Neural cell (in vitro differentiated cells): ENCODE data around the gene QSOX2. TPM values are rescaled to one million over a fixed set of nuclear protein-coding genes. Genes with fewer than 3 reads are reported as not detected.

Source experiments
- H2AFZ ChIP-seq: fragments of 200-600, 300-800 bp; sonication (generic), shearing (Covaris generic); 2 replicates; pipeline ENCODE4 v1.6.0; 2014; ENCODE audit warnings: low read depth, mild to moderate bottlenecking, antibody characterized with exemption, low read length, moderate library complexity
- H3F3A ChIP-seq: fragments of 200-600 bp; shearing (Covaris generic); 2 replicates; pipeline ENCODE4 v1.6.1; 2016; ENCODE audit warnings: mild to moderate bottlenecking, moderate library complexity, mixed read lengths, antibody characterized with exemption, low read length; ENCODE audit not compliant: insufficient read depth, poor library complexity, severe bottlenecking
- H3K27ac ChIP-seq: fragments of 200-600, 300-800 bp; sonication (generic), shearing (Covaris generic); 2 replicates; pipeline ENCODE4 v1.5.1; 2014; ENCODE audit warnings: mild to moderate bottlenecking, low read length, moderate library complexity
- H3K27me3 ChIP-seq: fragments of 300-800, 200-600 bp; sonication (generic), shearing (Covaris generic); 2 replicates; pipeline ENCODE4 v1.6.0; 2014; ENCODE audit warnings: mild to moderate bottlenecking, low read depth, low read length, moderate library complexity; ENCODE audit not compliant: insufficient read depth
- H3K36me3 ChIP-seq: fragments of 300-800, 200-600 bp; sonication (generic), shearing (Covaris generic); 2 replicates; pipeline ENCODE4 v1.5.1; 2014; ENCODE audit warnings: mild to moderate bottlenecking, antibody characterized with exemption, low read length, moderate library complexity; ENCODE audit not compliant: insufficient read depth
- H3K4me2 ChIP-seq: fragments of 300-800, 200-600 bp; sonication (generic), shearing (Covaris generic); 2 replicates; pipeline ENCODE4 v1.6.0; 2014; ENCODE audit warnings: mild to moderate bottlenecking, low read length
- H3K4me3 ChIP-seq: fragments of 300-800, 200-600 bp; sonication (generic), shearing (Covaris generic); 2 replicates; pipeline ENCODE4 v1.5.1; 2014; ENCODE audit warnings: mild to moderate bottlenecking, low read length, moderate library complexity
- H3K79me2 ChIP-seq: fragments of 200-600 bp; shearing (Covaris generic); replicated peaks from 2 replicates; pipeline ENCODE4 v1.6.0; 2014; ENCODE audit warnings: mild to moderate bottlenecking, low read length, moderate library complexity; ENCODE audit not compliant: insufficient read depth
- H3K9ac ChIP-seq: fragments of 300-800, 200-600 bp; sonication (generic), shearing (Covaris generic); 2 replicates; pipeline ENCODE4 v1.6.1; 2016; ENCODE audit warnings: mild to moderate bottlenecking, low read length, mixed read lengths
- H3K9me2 ChIP-seq: fragments of 200-600 bp; shearing (Covaris generic); 2 replicates; pipeline ENCODE4 v1.6.1; 2016; ENCODE audit warnings: mild to moderate bottlenecking, low read length, mixed read lengths; ENCODE audit not compliant: insufficient read depth
- H3K9me3 ChIP-seq: fragments of 200-600, 300-800 bp; sonication (generic), shearing (Covaris generic); 2 replicates; pipeline ENCODE4 v1.6.1; 2016; ENCODE audit warnings: mild to moderate bottlenecking, mixed run types, low read length, moderate library complexity, mixed read lengths
- H4K20me1 ChIP-seq: fragments of 200-600 bp; shearing (Covaris generic); 2 replicates; pipeline ENCODE4 v1.6.1; 2016; ENCODE audit warnings: mild to moderate bottlenecking, mixed run types; ENCODE audit not compliant: insufficient read depth
- CTCF ChIP-seq: fragments of 450-650 bp; IDR thresholded peaks from 2 replicates; pipeline ENCODE4 v1.5.1; 2014; ENCODE audit warnings: antibody characterized with exemption, mild to moderate bottlenecking, moderate library complexity; ENCODE audit not compliant: poor library complexity, severe bottlenecking
- EP300 ChIP-seq: fragments of 450-650 bp; conservative IDR thresholded peaks from 2 replicates; pipeline ENCODE4 v1.6.1; 2014; ENCODE audit warnings: antibody characterized with exemption, mild to moderate bottlenecking, moderate library complexity; ENCODE audit not compliant: poor library complexity, severe bottlenecking
- EZH2 ChIP-seq: fragments of 200-600, 300-800 bp; shearing (Covaris generic), sonication (generic); IDR thresholded peaks from 2 replicates; pipeline ENCODE4 v1.6.1; 2014; ENCODE audit warnings: antibody characterized with exemption, low read length, borderline replicate concordance, mild to moderate bottlenecking; ENCODE audit not compliant: insufficient read depth, poor library complexity, severe bottlenecking
- MXI1 ChIP-seq: fragments of 450-650 bp; conservative IDR thresholded peaks from 2 replicates; pipeline ENCODE4 v1.6.1; 2014; ENCODE audit warnings: antibody characterized with exemption, mild to moderate bottlenecking; ENCODE audit not compliant: poor library complexity, severe bottlenecking
- POLR2AphosphoS5 ChIP-seq: IDR thresholded peaks from 2 replicates; pipeline ENCODE4 v1.6.1; 2012
- RAD21 ChIP-seq: fragments of 450-650 bp; conservative IDR thresholded peaks from 2 replicates; pipeline ENCODE4 v1.6.1; 2014; ENCODE audit warnings: antibody characterized with exemption, mild to moderate bottlenecking, moderate library complexity
- REST ChIP-seq: IDR thresholded peaks from 2 replicates; pipeline ENCODE4 v1.6.1; 2012; ENCODE audit warnings: borderline replicate concordance
- SMC3 ChIP-seq: fragments of 450-650 bp; conservative IDR thresholded peaks from 2 replicates; pipeline ENCODE4 v1.6.1; 2014; ENCODE audit warnings: antibody characterized with exemption, mild to moderate bottlenecking, moderate library complexity; ENCODE audit not compliant: poor library complexity
- TAF1 ChIP-seq: IDR thresholded peaks from 2 replicates; pipeline ENCODE4 v1.6.1; 2012; ENCODE audit warnings: low read depth
- polyA plus RNA-seq: library from polyadenylated mRNA; depleted of rRNA; stranded (reverse); fragments of >200 nt; gene quantifications from 2 replicates; pipeline ENCODE4 v1.2.3, GENCODE V29; 2014

Gene QSOX2
- polyA plus RNA-seq, 1 donor from 2014 or later = 20.7 TPM

GRCh38 chr9:136179101-136179616 lies 66.5 kb downstream of the QSOX2 start:
- H3K9ac ChIP-seq = no peak overlapping the region
- no peaks in the 10 kb centered on the region for H3K9me3 ChIP-seq
- no peaks in the 10 kb centered on the region for H3F3A ChIP-seq
- H3K79me2 ChIP-seq = no peaks in the 10 kb centered on the region
- no peak overlapping the region for H3K27ac ChIP-seq
- H3K4me2 ChIP-seq = no peak overlapping the region
- H4K20me1 ChIP-seq = no peaks in the 10 kb centered on the region
- H3K36me3 ChIP-seq = no peaks in the 10 kb centered on the region
- TF ChIP-seq MXI1 = no peak
- no peak overlapping the region for H2AFZ ChIP-seq
- no peaks in the 10 kb centered on the region for H3K9me2 ChIP-seq
- no peaks in the 10 kb centered on the region for H3K27me3 ChIP-seq
- H3K4me3 ChIP-seq = no peak overlapping the region

- no peak overlapping the region for H3K4me3 ChIP-seq
- TF ChIP-seq TAF1 (no peak), EZH2 (no peak), EP300 (no peak), POLR2AphosphoS5 (no peak), SMC3 (no peak), CTCF (no peak), MXI1 (no peak), RAD21 (no peak), REST (no peak)
- no peak overlapping the region for H3K4me2 ChIP-seq
- no peaks in the 10 kb centered on the region for H3K9me2 ChIP-seq
- H3K9me3 ChIP-seq = no peaks in the 10 kb centered on the region
- H2AFZ ChIP-seq = no peak overlapping the region
- H3K79me2 ChIP-seq = no peaks in the 10 kb centered on the region
- no peaks in the 10 kb centered on the region for H3K36me3 ChIP-seq
- no peaks in the 10 kb centered on the region for H3F3A ChIP-seq
- no peaks in the 10 kb centered on the region for H4K20me1 ChIP-seq
- no peak overlapping the region for H3K9ac ChIP-seq
- H3K27ac ChIP-seq = no peak overlapping the region
- no peaks in the 10 kb centered on the region for H3K27me3 ChIP-seq
Measured at GRCh38 chr9:136178773-136179075, 66.9 kb downstream of the QSOX2 start.
